Erythroblast (primary cell): ENCODE measurements around the gene C5orf58.

Experiments used
- DNase-seq, 2 experiments: peaks; one replicate each; lab custom pipeline; 2025; lab: John Stamatoyannopoulos, UW
- GATA1 ChIP-seq: IDR thresholded peaks from 2 replicates; pipeline ENCODE4 v1.6.1; 2011; ENCODE audit warnings: low read depth, mild to moderate bottlenecking, control low read depth, low read length, moderate library complexity
- POLR2A ChIP-seq: IDR thresholded peaks from 2 replicates; pipeline ENCODE4 v1.6.1; 2011; ENCODE audit warnings: mild to moderate bottlenecking, low read length

C5orf58 gene

DNA sequence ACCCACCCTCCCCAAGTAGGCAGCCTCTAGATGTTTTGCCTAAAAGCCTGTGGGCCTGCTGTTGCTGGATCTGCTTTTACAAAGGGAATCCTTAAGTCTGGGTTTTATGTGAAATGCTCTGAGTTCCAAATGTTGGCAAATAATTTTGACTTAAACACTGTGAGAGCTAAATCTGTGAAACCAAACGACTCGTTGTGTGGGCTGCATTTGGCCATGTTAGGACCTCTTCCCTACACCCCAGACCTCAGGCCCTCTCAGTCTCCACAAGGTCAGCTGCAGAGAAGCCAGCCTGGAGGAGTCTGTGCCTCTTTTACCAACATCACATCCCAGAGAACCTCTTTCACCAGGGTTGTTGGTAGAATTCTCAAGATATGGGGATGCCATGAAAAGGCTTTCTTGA, 55.4 kb downstream of the C5orf58 start:
- TF ChIP-seq POLR2A (no peak), GATA1 (no peak)
- no peak for DNase-seq

DNA sequence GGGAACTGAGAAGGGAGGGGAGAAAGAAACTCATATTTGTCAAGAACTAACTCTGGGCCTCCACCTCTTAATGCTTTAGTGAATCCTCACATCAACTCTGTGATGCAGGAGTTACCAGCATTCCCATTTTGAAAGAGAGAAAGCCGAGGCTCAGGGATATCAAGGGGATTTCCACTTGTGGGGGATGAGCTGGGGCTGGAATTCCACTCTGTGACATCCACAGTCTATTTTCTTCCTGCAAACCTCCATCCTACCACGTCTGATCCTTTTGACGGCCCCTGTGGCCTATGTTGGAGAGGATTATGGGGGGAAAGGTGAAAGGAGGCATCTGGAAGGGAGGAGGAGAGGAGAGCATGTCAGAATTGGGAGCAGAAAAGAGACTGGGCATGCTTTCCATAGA, 55.8 kb downstream of the C5orf58 start:
- no peak for DNase-seq
- no peak for TF ChIP-seq POLR2A
- no peak for TF ChIP-seq GATA1

DNA sequence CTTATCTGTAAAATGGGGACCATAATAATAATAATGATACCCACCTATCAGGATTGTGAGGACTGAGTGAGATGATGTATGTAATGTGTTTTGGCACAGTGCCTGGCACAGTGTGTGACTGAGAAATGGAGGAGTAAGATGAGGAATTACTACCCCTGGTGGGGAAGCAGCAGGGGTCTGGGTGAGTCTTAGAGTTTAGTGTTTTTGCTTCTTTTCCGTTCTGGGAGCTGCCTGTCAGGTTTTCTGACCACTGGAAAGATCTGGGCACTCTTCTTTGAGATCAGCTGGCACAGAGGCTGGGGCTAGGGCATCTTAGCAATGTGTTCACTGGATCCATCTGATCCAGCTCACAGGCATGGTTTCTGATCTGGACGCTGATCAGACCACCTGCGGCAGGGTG, 56.3 kb downstream of the C5orf58 start:
- DNase-seq: no peak
- TF ChIP-seq GATA1 (no peak), POLR2A (no peak)

DNA sequence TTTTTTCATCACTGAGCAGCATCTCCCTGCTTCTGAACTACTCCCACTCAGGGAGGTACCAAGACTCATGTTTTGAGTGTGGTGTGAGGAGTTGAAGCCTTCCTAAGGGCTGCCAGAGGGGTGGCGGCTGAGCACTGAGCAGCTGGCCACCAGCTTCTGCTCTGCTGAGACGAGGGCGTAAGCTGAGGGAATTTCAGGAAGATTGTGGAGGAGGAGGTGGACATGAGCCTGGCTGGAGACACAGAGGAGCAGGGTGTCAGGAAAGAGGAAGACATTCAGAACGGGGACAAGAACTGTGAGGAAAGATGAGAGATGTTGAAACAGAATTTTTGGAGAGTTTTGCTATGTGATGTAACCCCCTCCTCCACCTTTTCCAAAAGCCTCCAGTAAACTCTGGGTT, 57.0 kb downstream of the C5orf58 start:
- DNase-seq: no peak

DNA sequence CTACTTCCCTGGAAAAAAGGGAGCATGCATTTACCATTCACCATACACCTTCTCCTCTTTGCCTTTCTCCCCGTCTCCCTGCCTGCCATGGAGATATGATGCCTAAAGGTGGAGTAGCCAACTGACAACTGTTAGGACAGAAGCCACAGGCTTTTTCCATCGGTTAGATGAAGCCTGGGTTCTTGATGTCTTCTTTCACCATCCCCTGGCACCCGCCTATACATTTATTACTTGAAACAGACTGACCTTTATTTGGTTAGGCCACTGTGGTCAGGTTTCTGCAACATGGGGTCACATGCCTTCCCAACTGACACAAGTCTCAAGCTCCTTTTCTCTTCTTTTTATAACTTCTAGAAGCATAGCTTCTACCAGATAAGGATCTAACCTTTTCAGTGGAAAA, 57.7 kb downstream of the C5orf58 start:
- DNase-seq: no peak
- TF ChIP-seq GATA1 (no peak), POLR2A (no peak)

More for the DNA sequence above, 57.0 kb downstream of the C5orf58 start:
- no peak for TF ChIP-seq POLR2A
- no peak for TF ChIP-seq GATA1

DNA sequence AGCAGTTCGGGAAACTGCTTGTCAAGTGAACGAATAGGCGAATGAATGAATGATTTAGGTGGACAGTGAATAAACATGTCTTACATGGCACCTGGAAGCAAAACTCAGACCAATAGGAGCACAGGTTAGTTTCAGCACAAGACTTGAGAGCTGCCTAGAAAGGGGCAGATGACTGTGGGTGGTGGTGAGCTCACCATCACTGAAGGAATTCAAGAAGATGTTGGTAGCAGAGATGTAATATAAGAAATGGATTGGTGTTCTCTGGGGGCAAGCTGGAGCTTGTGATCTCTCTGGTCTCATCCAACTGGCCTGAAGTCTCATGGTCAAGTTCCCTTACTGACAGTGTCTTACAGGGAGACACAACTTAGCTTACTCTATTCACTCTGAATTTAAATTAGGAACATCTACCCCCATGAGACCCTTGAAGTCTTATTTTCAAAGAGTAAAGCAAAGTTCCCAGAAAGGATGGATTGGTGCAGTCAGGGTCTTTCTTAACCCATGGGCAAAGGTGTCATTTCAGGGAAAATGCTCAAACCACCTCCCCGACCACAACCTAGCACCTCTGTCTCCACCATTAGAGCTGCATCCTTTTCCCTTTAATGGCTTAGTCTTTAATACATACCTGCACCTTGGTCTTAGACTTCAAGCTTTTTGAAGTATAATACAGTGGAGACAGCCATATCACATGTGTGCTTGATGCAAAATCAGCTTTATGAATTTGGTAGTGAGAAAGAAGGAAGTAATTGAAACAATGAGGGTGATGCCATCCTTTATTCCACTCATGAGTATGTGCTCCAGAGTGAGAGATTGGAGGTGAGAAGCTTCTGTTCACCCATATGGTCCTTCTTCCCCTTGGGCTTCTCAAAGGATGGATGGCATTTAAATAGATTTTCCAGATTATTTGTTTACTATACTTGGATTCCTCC, 59.7 kb downstream of the C5orf58 start:
- DNase-seq: no peak
- TF ChIP-seq POLR2A (no peak), GATA1 (no peak)

DNA sequence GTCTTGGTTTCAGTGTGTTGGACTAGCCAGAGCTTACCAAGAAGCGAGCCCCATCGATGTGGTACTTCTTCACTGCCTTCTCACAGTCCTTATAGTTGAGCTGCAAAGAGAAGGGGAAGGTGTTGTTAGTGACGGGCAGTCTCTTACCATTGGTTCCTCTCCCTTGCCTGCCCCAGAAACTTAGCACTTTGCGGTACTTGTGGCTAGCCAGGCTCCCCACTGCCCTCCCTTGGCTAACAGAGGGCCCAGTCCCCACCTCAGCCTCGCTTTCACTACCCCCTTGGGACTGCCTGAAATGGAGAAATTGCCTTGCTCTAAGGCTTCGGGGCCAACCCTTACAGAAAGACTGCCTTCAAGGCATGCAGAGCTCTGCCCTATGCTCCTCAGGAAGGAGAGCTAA, 60.5 kb downstream of the C5orf58 start:
- DNase-seq: peak in 1 of 2 experiments; percentile 28
- TF ChIP-seq GATA1: no peak
- peak; percentile 35 for TF ChIP-seq POLR2A

DNA sequence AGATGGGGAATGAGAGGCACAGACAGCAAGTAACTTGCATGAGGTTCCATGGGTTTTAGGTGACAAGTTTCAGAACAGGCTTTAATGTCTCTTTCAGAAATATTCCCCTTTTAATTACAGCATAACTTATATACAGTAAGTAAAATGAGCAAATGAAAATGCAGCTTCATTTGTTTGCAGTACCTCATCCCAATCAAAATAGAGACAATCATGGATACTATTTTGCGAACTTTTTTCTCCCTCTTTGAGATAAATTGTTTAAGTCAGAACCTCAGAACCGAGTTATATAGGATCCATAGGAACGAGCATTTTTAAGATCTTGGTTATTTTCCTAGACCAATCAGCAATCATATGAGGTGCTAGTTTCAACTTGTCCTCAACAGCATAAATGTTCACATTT, 61.3 kb downstream of the C5orf58 start:
- no peak for TF ChIP-seq POLR2A
- TF ChIP-seq GATA1: no peak
- no peak for DNase-seq

DNA sequence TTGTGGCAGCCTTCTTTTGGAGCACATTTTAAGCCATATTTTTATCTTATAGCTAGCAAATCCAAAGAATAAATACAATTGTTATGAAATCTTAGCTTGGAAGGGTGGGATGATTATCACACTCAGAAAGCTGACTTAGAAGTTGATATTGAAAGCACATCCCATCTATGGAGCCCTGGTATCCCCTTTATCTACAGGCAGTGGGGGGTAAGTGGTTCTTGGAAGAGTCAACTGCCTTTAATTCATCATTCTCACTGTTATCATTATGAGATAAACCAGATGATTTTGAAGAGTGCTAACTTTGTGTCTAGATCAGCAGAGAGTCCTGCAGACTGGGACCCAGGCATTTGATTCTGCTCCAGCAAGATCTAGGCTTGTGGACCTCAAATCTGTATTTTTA, 61.8 kb downstream of the C5orf58 start:
- no peak for TF ChIP-seq POLR2A
- no peak for TF ChIP-seq GATA1
- DNase-seq: peak in 1 of 2 experiments; percentile 64
